ENCODE results near the gene UBE2E1.

- TF ChIP-seq CTCF (conservative IDR thresholded peaks at IDR 0.05; ENCODE audit: low read depth in 2 of 2) = no peak
- TF ChIP-seq ZNF114 (CRISPR knock-in tag; IDR thresholded peaks at IDR 0.05) = no peak
- no peak for TF ChIP-seq REST (IDR thresholded peaks at IDR 0.05; ENCODE audit: unreplicated experiment)
- TF ChIP-seq JUNB (IDR thresholded peaks at IDR 0.05; ENCODE audit: unreplicated experiment) = no peak
- no peak for TF ChIP-seq NANOG (IDR thresholded peaks at IDR 0.05; ENCODE audit: borderline replicate concordance)
- TF ChIP-seq EZH2 (IDR thresholded peaks at IDR 0.05; ENCODE audit: low read depth, unreplicated experiment) = no peak
- no peak for TF ChIP-seq POLR2AphosphoS5 (IDR thresholded peaks at IDR 0.05; ENCODE audit: low read depth)
- TF ChIP-seq EZH2phosphoT487 (IDR thresholded peaks at IDR 0.05; ENCODE audit: unreplicated experiment) = no peak
- TF ChIP-seq ZNF331 (CRISPR knock-in tag; IDR thresholded peaks at IDR 0.05; ENCODE audit: low read depth) = no peak
- TF ChIP-seq CREB1 (CRISPR knock-in tag; IDR thresholded peaks at IDR 0.05; ENCODE audit: low read depth) = no peak
Observed at GRCh38 chr3:23823620-23824019, 17.9 kb downstream of the UBE2E1 start.

All from GM23338 (cell line).